Esophagus mucosa (tissue), 1 donor: Measurements from ENCODE around the gene MAB21L3. TPM values are rescaled to one million over a fixed set of nuclear protein-coding genes. Genes with fewer than 3 reads are reported as not detected.

Experiments
- ATAC-seq: fragments of 200-7000 bp; cut with Tn5 transposase; one replicate; pipeline ENCODE4 v1.9.1; 2020
- total RNA-seq: library from RNA; stranded (reverse); gene quantifications from one replicate; pipeline ENCODE4 v1.2.4, GENCODE V29; 2023
- donor health status: DM: yes; HTN: yes; CAD: no.

The MAB21L3 gene
- total RNA-seq, 1 donor from 2014 or later, result 6.7 TPM

DNA sequence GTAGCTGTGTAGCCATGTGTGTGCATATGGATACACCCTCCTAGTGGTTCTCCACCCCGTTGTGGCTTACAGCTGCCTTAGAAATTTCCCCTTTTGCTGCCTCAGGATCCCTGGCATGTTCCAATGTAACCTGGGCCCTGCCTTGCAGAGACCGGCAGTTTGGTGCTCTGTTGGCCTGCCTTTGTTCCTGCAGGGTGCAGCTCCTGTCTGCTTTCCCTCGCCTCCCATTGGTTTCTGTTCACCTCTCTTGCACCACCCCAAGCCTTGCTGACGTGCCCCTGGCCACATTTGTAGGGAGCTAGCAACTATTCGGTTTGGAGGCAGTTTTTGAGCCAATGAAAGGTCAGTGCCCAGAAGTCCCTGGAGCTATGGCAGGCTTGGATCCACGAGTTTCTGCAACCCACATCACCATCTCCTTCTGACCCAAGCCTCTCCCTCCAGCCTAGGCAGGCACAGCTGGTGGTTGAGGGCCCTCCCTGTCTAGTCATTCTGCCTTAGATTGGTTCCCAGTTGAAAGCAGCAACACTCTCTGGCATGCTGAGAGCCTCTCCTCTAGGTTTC is 54.9 kb downstream of the MAB21L3 start:
- ATAC-seq, result no peak

GRCh38 chr1:116166655-116167054 is 55.5 kb downstream of the MAB21L3 start:
- ATAC-seq, result no peak

DNA sequence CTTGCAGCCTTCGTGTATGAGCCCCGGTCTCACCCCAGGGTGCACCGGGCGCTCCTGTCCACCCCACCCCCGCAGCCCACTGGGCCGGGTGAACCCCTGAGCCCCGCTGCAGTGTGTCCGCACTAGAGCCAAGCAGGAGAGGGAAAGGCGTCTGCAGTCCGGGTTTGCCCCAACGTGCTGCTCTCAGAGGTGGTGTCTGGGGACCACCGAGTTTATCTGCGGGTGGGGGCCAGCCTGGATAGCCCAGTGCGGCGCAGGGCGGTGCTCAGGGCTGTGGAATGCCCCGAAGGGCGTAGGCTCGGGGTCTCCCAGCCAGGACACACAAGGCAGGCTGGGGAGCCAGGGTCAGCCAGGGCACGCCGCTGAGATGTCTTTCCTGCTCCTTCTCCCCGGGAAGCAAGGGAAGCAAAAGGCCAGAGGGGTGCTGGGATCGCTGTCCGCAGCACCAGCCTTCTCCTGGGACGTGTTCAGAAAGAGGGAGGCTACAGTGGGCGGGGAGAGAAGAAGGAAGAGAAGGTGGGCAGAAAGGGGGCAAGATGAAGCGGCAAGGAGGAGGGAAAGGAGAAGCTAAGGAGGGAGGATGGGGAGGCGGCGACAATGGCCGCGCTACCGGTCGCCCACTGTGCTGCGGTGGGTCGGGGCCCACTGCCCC is 56.6 kb downstream of the MAB21L3 start:
- ATAC-seq, result peak; percentile 7

DNA sequence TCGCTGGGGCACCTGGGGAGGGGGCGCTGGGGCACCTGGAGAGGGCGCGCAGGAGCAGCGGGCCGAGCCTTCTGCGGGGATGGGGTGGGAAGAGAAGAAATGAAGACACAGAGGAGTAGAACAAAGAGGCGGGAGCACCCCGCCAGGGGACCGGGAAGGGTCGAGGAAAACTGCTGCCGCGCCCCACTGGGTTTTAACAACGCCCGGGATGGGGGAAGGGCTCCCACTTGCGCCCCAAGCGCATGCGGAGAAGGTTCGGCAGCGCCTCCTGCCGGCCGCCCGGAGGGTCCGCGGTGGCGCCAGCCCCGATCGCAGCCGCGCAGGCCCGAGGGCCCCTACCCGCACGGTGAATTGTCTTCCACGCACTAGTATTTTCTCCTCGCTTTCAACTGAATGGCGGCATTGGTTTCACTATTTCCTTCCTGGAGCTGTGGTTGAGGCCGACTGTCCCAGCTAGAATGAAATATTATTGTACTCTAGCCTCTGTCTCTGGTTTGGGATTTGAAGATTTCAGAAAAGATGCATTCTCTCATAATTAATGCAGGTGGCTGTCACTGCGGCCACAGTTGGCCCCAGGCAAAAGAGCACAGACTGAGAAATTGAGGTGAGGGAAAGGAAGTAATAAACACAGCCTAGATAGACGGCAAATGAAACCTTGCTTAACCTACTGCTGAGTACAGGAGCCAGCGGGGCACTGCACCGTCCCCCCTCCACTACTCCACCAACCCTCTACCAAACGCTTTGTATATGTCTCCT is 57.3 kb downstream of the MAB21L3 start:
- ATAC-seq, result peak; percentile 88

- ATAC-seq, result no peak
Observed at GRCh38 chr1:116169898-116170297, 58.7 kb downstream of the MAB21L3 start.

GRCh38 chr1:116170721-116171589 is 59.8 kb downstream of the MAB21L3 start:
- ATAC-seq, result no peak

DNA sequence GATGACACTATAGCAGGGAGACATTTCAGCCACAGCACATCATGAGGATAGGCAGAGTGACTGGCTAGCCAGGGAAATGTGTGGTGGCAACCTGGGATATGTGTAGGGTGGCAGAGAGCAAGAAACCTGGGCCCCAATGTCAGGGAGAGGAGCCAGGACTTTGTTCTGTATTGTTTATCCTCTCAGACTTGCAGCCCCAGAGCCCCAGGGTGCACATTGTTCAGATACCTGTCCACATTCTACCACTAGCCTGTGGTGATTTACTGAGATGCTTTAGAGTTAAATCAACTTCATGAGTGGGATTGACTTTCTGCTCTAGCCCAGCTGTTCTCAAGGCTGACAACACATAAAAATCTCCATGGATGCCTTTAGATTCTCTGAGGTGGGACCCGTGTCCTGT is 61.5 kb downstream of the MAB21L3 start:
- ATAC-seq, result no peak

- no peak for ATAC-seq
Observed at GRCh38 chr1:116175611-116176010, 64.4 kb downstream of the MAB21L3 start.

DNA sequence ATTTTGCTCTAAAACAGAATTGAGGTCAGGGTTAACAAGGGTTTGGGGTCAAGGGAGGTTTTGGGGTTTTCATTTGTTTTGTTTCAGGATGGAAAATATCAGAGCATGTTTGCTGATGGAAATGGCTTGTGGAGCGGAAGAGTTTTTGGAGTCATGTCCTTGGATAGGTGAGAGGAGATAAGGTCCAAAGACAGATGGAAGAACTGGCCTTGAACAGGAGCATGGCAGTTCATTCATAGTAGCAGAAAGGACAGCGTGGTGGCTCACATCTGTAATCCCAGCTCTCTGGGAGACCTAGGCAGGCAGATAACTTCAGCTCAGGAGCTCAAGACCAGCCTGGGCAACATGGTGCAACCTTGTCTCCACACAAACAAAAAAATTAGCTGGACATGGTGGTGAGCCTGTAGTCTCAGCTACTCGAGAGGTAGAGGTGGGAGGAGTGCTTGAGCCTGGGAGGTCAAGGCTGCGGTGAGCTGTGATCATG is 65.1 kb downstream of the MAB21L3 start:
- no peak for ATAC-seq

- no peak for ATAC-seq
Observed at GRCh38 chr1:116177861-116178260, 66.7 kb downstream of the MAB21L3 start.

DNA sequence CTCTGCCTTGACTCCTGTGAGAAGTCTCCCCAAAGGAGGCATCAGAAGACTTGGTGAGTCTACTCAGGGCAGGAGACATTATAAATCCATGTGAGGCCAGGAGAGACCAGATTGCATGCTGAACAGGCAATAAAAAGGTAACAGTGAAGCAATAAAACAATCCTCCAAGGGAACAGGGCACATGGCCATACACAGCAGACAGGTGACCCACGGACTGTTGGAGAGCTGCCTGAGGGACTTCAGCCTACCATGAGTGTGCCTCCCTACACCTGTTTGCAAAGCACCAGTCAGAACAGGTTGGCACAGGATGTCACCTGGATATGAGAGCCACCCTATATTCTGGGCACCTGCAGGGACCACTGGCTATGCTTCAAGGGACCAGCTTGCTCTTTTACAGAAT is 67.6 kb downstream of the MAB21L3 start:
- no peak for ATAC-seq

- ATAC-seq, result no peak
Observed at GRCh38 chr1:116179419-116179818, 68.2 kb downstream of the MAB21L3 start.

GRCh38 chr1:116179964-116180363 is 68.8 kb downstream of the MAB21L3 start:
- no peak for ATAC-seq

DNA sequence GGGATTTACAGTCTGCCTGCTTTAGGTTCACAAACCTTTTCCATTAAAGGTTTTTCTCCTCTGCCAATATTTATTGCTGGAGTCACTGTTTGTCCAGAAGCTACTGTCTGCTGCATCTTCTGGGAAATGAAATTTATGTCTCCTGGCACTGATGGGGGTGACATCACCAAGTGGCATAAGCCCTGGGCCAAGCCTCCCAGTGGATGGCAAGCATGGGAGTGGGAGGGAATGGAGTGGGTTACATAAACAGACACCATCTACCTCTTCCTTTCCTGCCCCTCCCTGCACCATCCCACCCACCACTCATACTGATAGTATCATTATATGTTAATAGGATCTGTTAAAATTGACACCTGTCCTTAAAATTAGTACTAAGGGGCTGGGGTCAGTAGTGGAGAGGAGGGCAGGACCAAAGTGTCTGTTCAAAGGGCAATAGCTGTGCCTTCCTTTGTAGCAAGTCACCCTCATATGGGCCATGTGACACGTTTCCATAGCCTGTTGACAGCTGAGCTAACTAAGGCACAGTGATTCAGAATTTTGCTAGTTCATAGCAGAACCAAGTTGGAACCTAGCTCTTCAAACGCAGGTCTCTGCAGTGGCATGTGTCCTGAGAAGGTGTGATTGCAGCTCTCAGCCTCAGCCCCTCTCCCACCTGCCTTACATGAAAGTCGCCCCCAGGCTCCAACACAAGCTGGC is 71.0 kb downstream of the MAB21L3 start:
- ATAC-seq, result no peak

Other genes with a start within 250 kb of the MAB21L3 start
- gene SLC22A15, start 134.9 kb upstream of the MAB21L3 start, total RNA-seq, result 6.6 TPM